PFSK-1 (cell line): ENCODE data around the gene PDF.
A peak's percentile ranks its signal among the peaks of the same experiment; 100 is the strongest.

Experiments
- FOXP2 ChIP-seq: optimal IDR thresholded peaks from 2 replicates; pipeline ENCODE3; 2011; ENCODE audit warnings: borderline replicate concordance, control low read depth, inconsistent platforms; ENCODE audit not compliant: insufficient read depth; ENCODE audit errors: extremely low read length, extremely low read depth
- POLR2AphosphoS5 ChIP-seq: IDR thresholded peaks from 2 replicates; pipeline ENCODE4 v1.6.1; 2012; ENCODE audit warnings: low read depth, mild to moderate bottlenecking, control low read depth, low read length, moderate library complexity
- REST ChIP-seq, 2 experiments: IDR thresholded peaks; 2 replicates each; pipeline versions ENCODE4 v1.6.1 to v1.8.0; 2011 to 2012; ENCODE audit warnings: low read depth in 2 of 2, low read length in 2 of 2, control low read depth in 1 of 2, inconsistent platforms in 1 of 2, mild to moderate bottlenecking in 1 of 2, moderate library complexity in 1 of 2; ENCODE audit not compliant: insufficient read depth in 1 of 2
- SIN3A ChIP-seq: IDR thresholded peaks from 2 replicates; pipeline ENCODE4 v1.6.1; 2012; ENCODE audit warnings: mild to moderate bottlenecking, low read length, moderate library complexity, borderline replicate concordance; ENCODE audit not compliant: insufficient read depth
- TAF1 ChIP-seq: IDR thresholded peaks from 2 replicates; pipeline ENCODE4 v1.6.1; 2012; ENCODE audit warnings: low read length, control low read depth, borderline replicate concordance; ENCODE audit not compliant: insufficient read depth

PDF gene

GRCh38 chr16:69334696-69335095, 4.3 kb upstream of the PDF start:
- TF ChIP-seq TAF1 (no peak), POLR2AphosphoS5 (no peak), FOXP2 (no peak), REST (IDR thresholded peaks at IDR 0.05; ENCODE audit: insufficient read depth in 1 of 2, low read depth in 2 of 2, low read length in 2 of 2) (no peak), SIN3A (no peak)

DNA sequence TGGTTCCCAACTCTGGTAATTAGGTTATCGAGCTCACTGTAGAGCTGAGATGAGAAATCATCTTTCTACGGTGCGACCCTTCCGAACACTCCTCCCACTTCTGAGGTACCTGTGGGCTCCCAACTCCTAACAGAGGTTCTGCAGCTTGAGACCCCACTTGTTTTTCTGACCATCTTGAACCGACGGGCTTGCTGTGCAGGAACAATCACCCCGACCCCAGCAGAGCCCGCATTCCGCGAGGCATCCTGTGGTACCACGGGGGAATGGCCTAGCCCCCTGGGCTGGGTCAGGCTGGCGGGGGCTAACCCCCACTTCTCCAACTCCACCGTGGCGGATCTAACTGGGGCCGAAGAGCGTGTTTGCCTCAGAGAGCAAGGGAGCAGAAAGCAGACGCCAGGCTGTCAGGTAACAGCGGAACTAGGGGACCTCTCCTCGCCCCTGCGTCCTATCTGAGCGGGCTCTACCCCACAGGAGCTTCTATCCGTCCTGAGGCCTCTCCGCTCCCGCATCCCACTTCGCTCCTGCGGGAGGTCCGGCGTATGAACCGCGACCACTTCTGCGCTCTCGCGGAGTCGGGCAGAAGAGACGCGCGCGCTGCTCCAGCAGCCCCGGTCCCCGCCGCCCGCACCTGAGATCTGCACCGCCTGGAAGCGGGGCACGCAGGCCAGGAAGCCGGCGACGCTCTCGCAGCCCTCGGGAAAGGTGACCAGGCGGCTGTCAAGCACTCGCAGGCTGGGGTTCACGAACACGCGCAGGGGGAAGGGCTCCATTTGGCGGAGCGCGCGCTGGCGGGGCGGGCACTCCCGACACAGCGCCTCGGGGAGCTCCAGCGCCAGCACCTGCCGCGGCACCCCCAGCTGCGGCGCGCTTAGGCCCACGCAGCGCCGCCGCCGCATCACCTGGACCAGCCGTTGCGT, 761 bp downstream of the PDF start:
- TF ChIP-seq TAF1: no peak
- peak; percentile 5; the same call in 1 of the 2 replicates for TF ChIP-seq SIN3A

DNA sequence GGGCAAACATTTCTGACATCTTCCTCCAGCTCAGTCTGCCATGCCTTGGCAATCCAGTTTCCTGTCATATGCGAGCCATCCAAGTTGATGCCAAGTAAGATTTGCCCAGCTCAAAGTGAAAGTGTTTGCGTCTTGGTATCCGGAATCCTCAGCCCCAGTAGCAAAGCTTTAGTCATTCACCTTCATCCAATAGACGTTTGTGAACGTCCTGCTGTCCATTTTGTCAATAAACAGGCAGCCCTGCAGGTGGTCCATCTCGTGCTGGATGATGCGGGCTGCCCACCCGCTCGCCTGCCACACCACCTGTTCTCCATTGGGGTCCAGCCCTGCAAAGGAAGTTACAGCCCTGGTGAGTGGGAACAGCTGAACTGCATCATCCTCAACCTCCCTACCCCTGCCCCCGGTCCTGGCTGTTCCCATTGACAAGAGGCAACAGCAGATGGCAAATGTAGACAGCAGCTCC, 1.5 kb downstream of the PDF start:
- TF ChIP-seq TAF1: no peak
- no peak for TF ChIP-seq FOXP2
- TF ChIP-seq POLR2AphosphoS5: no peak
- no peak for TF ChIP-seq SIN3A
- TF ChIP-seq REST (IDR thresholded peaks at IDR 0.05; ENCODE audit: insufficient read depth in 1 of 2, low read depth in 2 of 2, low read length in 2 of 2): no peak

- TF ChIP-seq FOXP2 (no peak), POLR2AphosphoS5 (0 out of 2 replicates have a peak, but pooled peaks have one; percentile 29)
Observed at GRCh38 chr16:69327585-69328310, 2.6 kb downstream of the PDF start.

GRCh38 chr16:69326172-69326873, 4.1 kb downstream of the PDF start:
- TF ChIP-seq FOXP2 (no peak), REST (IDR thresholded peaks at IDR 0.05; ENCODE audit: insufficient read depth in 1 of 2, low read depth in 2 of 2, low read length in 2 of 2) (no peak), POLR2AphosphoS5 (no peak), SIN3A (no peak), TAF1 (no peak)

DNA sequence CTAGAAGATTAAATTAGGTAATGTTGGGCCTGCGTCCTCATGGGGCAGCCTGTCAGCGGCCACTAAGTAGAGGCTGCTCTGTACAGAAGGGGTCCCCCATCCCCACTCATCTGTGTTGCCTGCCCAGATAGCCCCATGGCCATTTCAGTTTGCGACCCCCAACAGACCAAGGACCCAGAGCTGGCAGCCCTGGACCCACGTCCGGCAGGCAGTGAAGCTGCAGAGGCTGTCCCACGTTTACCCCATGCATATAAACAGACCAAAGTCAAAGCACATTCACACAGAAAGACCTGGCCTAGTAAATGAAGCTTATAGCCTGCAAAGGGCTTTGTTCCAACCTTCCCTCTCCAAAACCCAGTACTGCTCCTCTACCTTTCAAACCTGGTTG, 4.6 kb downstream of the PDF start:
- TF ChIP-seq REST (IDR thresholded peaks at IDR 0.05; ENCODE audit: insufficient read depth in 1 of 2, low read depth in 2 of 2, low read length in 2 of 2) (no peak), SIN3A (no peak), FOXP2 (no peak), TAF1 (no peak), POLR2AphosphoS5 (no peak)
